ENCODE results near the gene PCCA. TPM values are rescaled to one million over a fixed set of nuclear protein-coding genes. Genes with fewer than 3 reads are reported as not detected.

The PCCA gene
- total and polyA plus RNA-seq, 2 of the 13 experiments (the other 11 are each of a cell fraction or from before 2014, with no cell fraction given) = 15.0 to 32.2 TPM

GRCh38 chr13:100525453-100526317 lies 436.8 kb downstream of the PCCA start (continued):
- TF ChIP-seq ZNF292 (CRISPR knock-in tag; IDR thresholded peaks at IDR 0.05; ENCODE audit: borderline replicate concordance, low read depth) (peak; percentile 79; the same call in 1 of the 2 replicates), DBP (CRISPR knock-in tag; IDR thresholded peaks at IDR 0.05; ENCODE audit: not compliant biosample characterization) (no peak), PATZ1 (CRISPR knock-in tag; IDR thresholded peaks at IDR 0.05) (peak; percentile 57), ZNF777 (CRISPR knock-in tag; IDR thresholded peaks at IDR 0.05) (no peak), PRDM10 (CRISPR knock-in tag; IDR thresholded peaks at IDR 0.05; ENCODE audit: low read depth) (no peak), ZFAT (CRISPR knock-in tag; conservative IDR thresholded peaks at IDR 0.05) (no peak), ETV6 (CRISPR knock-in tag; conservative IDR thresholded peaks at IDR 0.05) (no peak), HCFC1 (IDR thresholded peaks at IDR 0.05; ENCODE audit: low read depth, low read length) (no peak), ZNF432 (CRISPR knock-in tag; IDR thresholded peaks at IDR 0.05; ENCODE audit: borderline replicate concordance) (no peak), GLI4 (CRISPR knock-in tag; IDR thresholded peaks at IDR 0.05; ENCODE audit: borderline replicate concordance) (no peak), ZMAT3 (CRISPR knock-in tag; conservative IDR thresholded peaks at IDR 0.05) (no peak), ZNF775 (CRISPR knock-in tag; IDR thresholded peaks at IDR 0.05; ENCODE audit: borderline replicate concordance) (no peak), ZFP36L1 (CRISPR knock-in tag; IDR thresholded peaks at IDR 0.05) (0 out of 2 replicates have a peak, but pooled peaks have one; percentile 27), TCF7L2 (IDR thresholded peaks at IDR 0.05; ENCODE audit: low read depth, low read length) (no peak), PAXIP1 (CRISPR knock-in tag; conservative IDR thresholded peaks at IDR 0.05) (peak; percentile 86), ZNF335 (CRISPR knock-in tag; IDR thresholded peaks at IDR 0.05) (no peak), ZNF557 (CRISPR knock-in tag; IDR thresholded peaks at IDR 0.05) (no peak), ZNF605 (CRISPR knock-in tag; IDR thresholded peaks at IDR 0.05) (no peak), ZNF329 (CRISPR knock-in tag; IDR thresholded peaks at IDR 0.05; ENCODE audit: low read depth) (no peak)
